PC-9 (cell line): ENCODE measurements around the gene LYSMD3. TPM values are rescaled to one million over a fixed set of nuclear protein-coding genes. Genes with fewer than 3 reads are reported as not detected.
A peak's percentile ranks its signal among the peaks of the same experiment; 100 is the strongest.

ENCODE experiments used
- BruUV-seq: library from RNA; stranded (reverse); fragments of 400-500 nt; replicated peaks from 2 replicates; lab custom pipeline; 2021; lab: Mats Ljungman, UMichigan
- CTCF ChIA-PET: fragments of 300-600 bp; sonication (Branson Sonifier 250); formaldehyde crosslinking; loops from one replicate; lab custom pipeline; 2022; ENCODE audit warnings: antibody characterized with exemption; lab: Charles Lee
- POLR2A ChIA-PET: fragments of 300-600 bp; sonication (Branson Sonifier 250); formaldehyde crosslinking; loops from one replicate; lab custom pipeline; 2022; ENCODE audit warnings: antibody characterized with exemption; ENCODE audit not compliant: unreplicated experiment; lab: Charles Lee
- DNase-seq, 2 experiments: peaks; one replicate each; pipeline versions ENCODE4 v3.0.0 to v3.0.0-alpha.2; 2015 to 2022; ENCODE audit warnings: mixed read lengths in 1 of 2
- H2AFZ ChIP-seq: fragments of 200-600 bp; sonication (generic); 2 replicates; pipeline ENCODE4 v1.8.1; 2017; ENCODE audit warnings: antibody characterized with exemption
- H3F3A ChIP-seq: fragments of 200-600 bp; sonication (generic); 2 replicates; pipeline ENCODE4 v1.8.1; 2017; ENCODE audit warnings: antibody characterized with exemption, mild to moderate bottlenecking, low read depth; ENCODE audit not compliant: insufficient read depth
- H3K27ac ChIP-seq: fragments of 200-600 bp; sonication (generic); 2 replicates; pipeline ENCODE4 v1.6.1; 2016; ENCODE audit warnings: mixed run types
- H3K27me3 ChIP-seq: fragments of 200-600 bp; sonication (generic); 2 replicates; pipeline ENCODE4 v1.6.1; 2016; ENCODE audit warnings: low read depth, mixed run types; ENCODE audit not compliant: insufficient read depth
- H3K36me3 ChIP-seq: fragments of 200-600 bp; sonication (generic); 2 replicates; pipeline ENCODE4 v1.6.1; 2016; ENCODE audit warnings: low read depth, mixed run types
- H3K4me1 ChIP-seq: fragments of 200-600 bp; sonication (generic); replicated peaks from 2 replicates; pipeline ENCODE4 v1.6.1; 2016; ENCODE audit warnings: mixed run types; ENCODE audit not compliant: insufficient read depth
- H3K4me2 ChIP-seq: fragments of 200-600 bp; sonication (generic); 2 replicates; pipeline ENCODE4 v1.6.1; 2017; ENCODE audit warnings: mixed run types
- H3K4me3 ChIP-seq: fragments of 200-600 bp; sonication (generic); 2 replicates; pipeline ENCODE4 v1.6.1; 2016; ENCODE audit warnings: mixed run types
- H3K79me2 ChIP-seq: fragments of 200-600 bp; sonication (generic); 2 replicates; pipeline ENCODE4 v1.6.1; 2017; ENCODE audit warnings: low read depth, mixed run types
- H3K9me2 ChIP-seq: fragments of 200-600 bp; sonication (generic); 2 replicates; pipeline ENCODE4 v1.8.1; 2017; ENCODE audit warnings: mild to moderate bottlenecking; ENCODE audit not compliant: insufficient read depth
- H3K9me3 ChIP-seq: fragments of 200-600 bp; sonication (generic); 2 replicates; pipeline ENCODE4 v1.8.1; 2016; ENCODE audit warnings: low read depth; ENCODE audit not compliant: insufficient read depth
- H4K20me1 ChIP-seq: fragments of 200-600 bp; sonication (generic); 2 replicates; pipeline ENCODE4 v1.8.1; 2017; ENCODE audit not compliant: insufficient read depth
- EZH2 ChIP-seq: fragments of 200-600 bp; sonication (generic); IDR thresholded peaks from 2 replicates; pipeline ENCODE4 v1.8.0; 2017; ENCODE audit warnings: antibody characterized with exemption, low read depth
- intact Hi-C: fragments of 100-400 bp; cut with micrococcal nuclease; formaldehyde crosslinking; loops from one replicate; pipeline ENCODE4 v1.10.0; 2022; ENCODE audit not compliant: unreplicated experiment
- total RNA-seq: library from RNA; stranded (reverse); gene quantifications from 2 replicates; pipeline ENCODE4 v1.2.3, GENCODE V29; 2021
- TF ChIP-seq, protein P1 (sequence below): fragments of 200-600 bp; sonication (generic); conservative IDR thresholded peaks from 2 replicates; pipeline ENCODE4 v1.6.1; 2017; ENCODE audit warnings: mixed run types, antibody characterized with exemption, mild to moderate bottlenecking, moderate library complexity

Gene LYSMD3
- total RNA-seq, 1 experiment from 2014 or later, result 10.6 TPM

DNA sequence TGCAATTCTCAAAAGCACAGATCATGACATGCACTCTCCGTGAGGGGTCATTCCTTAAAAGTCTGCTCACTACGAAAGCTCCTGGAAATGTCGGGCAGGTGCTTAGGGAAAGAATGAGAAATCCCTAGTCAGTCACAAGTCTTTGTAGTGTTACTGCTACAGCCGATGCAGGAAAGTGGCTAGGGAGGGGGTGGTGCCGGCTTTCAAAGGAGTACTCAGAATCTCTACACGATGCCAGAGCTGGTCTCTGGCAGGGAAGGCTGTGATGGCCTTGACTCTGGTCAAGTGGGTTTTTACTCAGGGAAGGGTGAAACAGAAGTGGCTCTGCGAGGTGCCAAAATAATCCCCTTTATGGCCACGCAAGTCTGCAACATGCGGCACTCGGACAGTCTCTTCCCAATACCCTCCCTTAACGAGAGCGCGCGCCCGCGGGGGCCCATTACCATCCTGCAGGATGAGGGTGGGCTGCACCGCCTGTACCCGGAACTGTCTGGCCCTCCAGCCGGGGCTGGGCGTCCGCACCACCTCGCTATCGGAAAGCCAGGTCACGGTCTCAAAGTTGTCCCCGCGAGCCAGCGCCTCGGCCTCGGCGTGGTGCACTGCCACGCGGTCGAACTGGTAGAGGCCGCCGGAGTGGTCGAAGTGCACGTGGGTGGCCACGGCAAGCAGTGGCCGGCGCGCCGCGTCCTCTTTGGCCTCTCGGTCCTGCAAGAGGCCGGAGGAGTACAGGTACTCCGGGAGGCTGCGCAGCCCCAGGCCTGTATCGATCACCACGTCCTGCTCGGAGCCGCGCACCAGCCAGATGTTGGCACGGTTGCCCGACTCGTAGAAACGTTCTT lies 55.8 kb downstream of the LYSMD3 start:
- peak overlapping the region; percentile 75 for H3K4me3 ChIP-seq
- peak; percentile 5 to 35 for DNase-seq
- H3K4me1 ChIP-seq, result peaks cover 16% of the 10 kb centered on the region
- peak overlapping the region; percentile 90 for H3K4me2 ChIP-seq
- peaks cover 4% of the 10 kb centered on the region; the same call in 1 of the 2 replicates for H3K36me3 ChIP-seq
- peak overlapping the region; percentile 100 for H2AFZ ChIP-seq
- BruUV-seq, result TSS peak; percentile 29
- peaks cover 8% of the 10 kb centered on the region; the same call in 1 of the 2 replicates for H3F3A ChIP-seq
- intact Hi-C loops, result loop anchor here (1.0 kb wide), 2 partner anchors 56 to 63 kb away; partner anchors contain the start of gene LYSMD3
- CTCF ChIA-PET, result no interaction called here
- TF ChIP-seq EZH2, result no peak
- TF ChIP-seq, protein P1, sequence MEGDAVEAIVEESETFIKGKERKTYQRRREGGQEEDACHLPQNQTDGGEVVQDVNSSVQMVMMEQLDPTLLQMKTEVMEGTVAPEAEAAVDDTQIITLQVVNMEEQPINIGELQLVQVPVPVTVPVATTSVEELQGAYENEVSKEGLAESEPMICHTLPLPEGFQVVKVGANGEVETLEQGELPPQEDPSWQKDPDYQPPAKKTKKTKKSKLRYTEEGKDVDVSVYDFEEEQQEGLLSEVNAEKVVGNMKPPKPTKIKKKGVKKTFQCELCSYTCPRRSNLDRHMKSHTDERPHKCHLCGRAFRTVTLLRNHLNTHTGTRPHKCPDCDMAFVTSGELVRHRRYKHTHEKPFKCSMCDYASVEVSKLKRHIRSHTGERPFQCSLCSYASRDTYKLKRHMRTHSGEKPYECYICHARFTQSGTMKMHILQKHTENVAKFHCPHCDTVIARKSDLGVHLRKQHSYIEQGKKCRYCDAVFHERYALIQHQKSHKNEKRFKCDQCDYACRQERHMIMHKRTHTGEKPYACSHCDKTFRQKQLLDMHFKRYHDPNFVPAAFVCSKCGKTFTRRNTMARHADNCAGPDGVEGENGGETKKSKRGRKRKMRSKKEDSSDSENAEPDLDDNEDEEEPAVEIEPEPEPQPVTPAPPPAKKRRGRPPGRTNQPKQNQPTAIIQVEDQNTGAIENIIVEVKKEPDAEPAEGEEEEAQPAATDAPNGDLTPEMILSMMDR, result no peak
- H3K27me3 ChIP-seq, result no peaks in the 10 kb centered on the region
- peaks cover 21% of the 10 kb centered on the region for H3K79me2 ChIP-seq
- H3K9me3 ChIP-seq, result no peaks in the 10 kb centered on the region
- H3K9me2 ChIP-seq, result no peaks in the 10 kb centered on the region; the same call in 1 of the 2 replicates
- peak overlapping the region; percentile 51 for H3K27ac ChIP-seq
- POLR2A ChIA-PET, result no interaction called here
- no peaks in the 10 kb centered on the region for H4K20me1 ChIP-seq

DNA sequence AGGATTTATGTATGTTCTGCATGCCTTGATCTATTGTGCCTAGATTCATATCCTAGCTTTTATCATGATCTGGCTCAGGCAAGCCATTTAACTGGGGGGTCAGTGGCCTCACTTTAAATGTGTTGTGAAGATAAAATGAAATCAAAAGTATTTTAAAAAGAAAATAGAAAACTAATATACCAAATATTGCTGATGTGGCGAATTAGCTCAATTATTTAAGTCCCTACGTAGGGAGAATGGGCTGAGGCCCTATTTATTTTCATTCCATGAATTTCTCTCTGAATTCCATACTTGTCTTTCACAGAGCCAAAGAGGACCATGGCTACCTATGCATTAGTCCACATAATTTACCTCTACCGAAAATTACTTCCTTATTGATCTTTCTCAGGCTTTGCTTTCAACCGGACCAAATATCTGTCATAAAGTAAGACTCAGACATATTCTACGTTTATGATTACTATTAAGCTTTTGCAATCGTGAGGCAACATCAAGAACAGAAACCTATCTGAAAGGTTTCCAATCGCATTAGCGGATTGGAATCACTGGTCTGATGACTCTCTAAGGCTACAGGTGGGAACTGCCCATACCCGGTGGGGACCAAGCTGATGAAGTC lies 56.5 kb downstream of the LYSMD3 start:
- H3K27me3 ChIP-seq, result no peaks in the 10 kb centered on the region
- no peaks in the 10 kb centered on the region for H3K9me3 ChIP-seq
- TF ChIP-seq EZH2, result no peak
- TF ChIP-seq, protein P1, result no peak
- H3K4me1 ChIP-seq, result peaks cover 16% of the 10 kb centered on the region
- intact Hi-C loops, result no loop called here
- no peaks in the 10 kb centered on the region; the same call in 1 of the 2 replicates for H3K9me2 ChIP-seq
- DNase-seq, result peak in 1 of 2 experiments; percentile 49
- H3K4me2 ChIP-seq, result peak overlapping the region; percentile 90
- POLR2A ChIA-PET, result no interaction called here
- H4K20me1 ChIP-seq, result no peaks in the 10 kb centered on the region
- peak overlapping the region; percentile 51 for H3K27ac ChIP-seq
- H2AFZ ChIP-seq, result peak overlapping the region; percentile 100
- no TSS peak for BruUV-seq
- H3F3A ChIP-seq, result peaks cover 8% of the 10 kb centered on the region; the same call in 1 of the 2 replicates
- H3K36me3 ChIP-seq, result peaks cover 4% of the 10 kb centered on the region; the same call in 1 of the 2 replicates
- H3K4me3 ChIP-seq, result peak overlapping the region; percentile 75
- CTCF ChIA-PET, result no interaction called here
- H3K79me2 ChIP-seq, result peaks cover 21% of the 10 kb centered on the region

Other genes with a start within 250 kb of the LYSMD3 start
- gene CETN3, start 119.8 kb downstream of the LYSMD3 start, total RNA-seq, result 29.3 and 35.6 TPM in 2 replicates
- 4.3 and 4.6 TPM in 2 replicates for gene MBLAC2, start 54.8 kb downstream of the LYSMD3 start, total RNA-seq
- 3.9 and 4.4 TPM in 2 replicates for gene POLR3G, start 54.7 kb downstream of the LYSMD3 start, total RNA-seq
- gene ADGRV1, start 29.2 kb upstream of the LYSMD3 start, total RNA-seq, result 1.0 and 1.2 TPM in 2 replicates